Gastrocnemius medialis (tissue), 4 donors: ENCODE results near the gene MAB21L1. TPM values are rescaled to one million over a fixed set of nuclear protein-coding genes. Genes with fewer than 3 reads are reported as not detected.

Source experiments
- ATAC-seq, 2 donors: fragments of 150-250 bp; one replicate each; pipeline ENCODE4 v1.9.1; 2016
- DNase-seq, 2 donors: peaks; one replicate each; pipeline ENCODE4 v3.0.0-alpha.2; 2019
- H3K27ac ChIP-seq, 4 donors: fragments of 200-600 bp; sonication (generic); 1 replicate in 1 of 4; 2 replicates in 3 of 4; pipeline ENCODE4 v1.5.1; 2016 to 2018; ENCODE audit warnings: mild to moderate bottlenecking in 2 of 4, moderate library complexity in 1 of 4
- H3K27me3 ChIP-seq, 3 donors: fragments of 200-600 bp; sonication (generic) in 2 of 3; 1 replicate in 1 of 3; 2 replicates in 2 of 3; pipeline versions ENCODE4 v1.5.1 to v1.6.0; 2016 to 2019; ENCODE audit warnings: mild to moderate bottlenecking in 1 of 3, moderate library complexity in 1 of 3
- H3K36me3 ChIP-seq, 2 donors: fragments of 200-600 bp; sonication (generic) in 1 of 2; one replicate each; pipeline ENCODE4 v1.5.1; 2017 to 2018
- H3K4me1 ChIP-seq, 2 donors: fragments of 200-600 bp; sonication (generic) in 1 of 2; one replicate each; pipeline ENCODE4 v1.5.1; 2016 to 2017; ENCODE audit warnings: mild to moderate bottlenecking in 2 of 2
- H3K4me3 ChIP-seq, 4 donors: fragments of 200-600 bp; sonication (generic) in 3 of 4; 1 replicate in 1 of 4; 2 replicates in 3 of 4; pipeline ENCODE4 v1.5.1; 2016 to 2019; ENCODE audit warnings: mild to moderate bottlenecking in 2 of 4
- H3K9me3 ChIP-seq, 3 donors: fragments of 200-600 bp; sonication (generic) in 2 of 3; 1 replicate in 1 of 3; 2 replicates in 2 of 3; pipeline ENCODE4 v1.5.1; 2016 to 2019
- CTCF ChIP-seq, 5 experiments: fragments of 450-650 bp in 3 of 5; fragments of 200-600 bp in 2 of 5; sonication (generic) in 2 of 5; IDR thresholded peaks in 4 of 5; conservative IDR thresholded peaks in 1 of 5; 1 replicate in 4 of 5; 2 replicates in 1 of 5; pipeline ENCODE4 v1.5.1; 2016 to 2019; ENCODE audit warnings: antibody characterized with exemption in 5 of 5, mild to moderate bottlenecking in 3 of 5, moderate library complexity in 3 of 5
- POLR2A ChIP-seq, 2 donors: fragments of 450-650 bp; IDR thresholded peaks; one replicate each; pipeline ENCODE4 v1.6.1; 2017; ENCODE audit warnings: antibody characterized with exemption in 2 of 2, mild to moderate bottlenecking in 2 of 2, moderate library complexity in 2 of 2
- in situ Hi-C, 4 donors: fragments of 200-750 bp; cut with MboI; loops; one replicate each; pipeline versions ENCODE4 v1.15.0 to v1.8.0; 2017; ENCODE audit warnings: low sequenced_read_pairs in 4 of 4
- intact Hi-C: fragments of 100-400 bp; cut with DNase I; formaldehyde crosslinking; loops from one replicate; pipeline ENCODE4 v1.15.1; 2023; ENCODE audit warnings: low total_unique reads
- total RNA-seq, 4 donors: library from RNA; depleted of rRNA; stranded (reverse); fragments of >200 nt; gene quantifications; one replicate each; pipeline versions ENCODE4 v1.1.0 to v1.2.3, GENCODE V29; 2016

MAB21L1 gene
- total RNA-seq, 4 donors from 2014 or later = 3.2 to 4.2 (median 3.5) TPM

- ATAC-seq = peak; percentile 4 to 7
- Histone ChIP-seq H3K27ac (peak overlapping the region; percentile 86 to 95 (median 88)), H3K4me3 (peak overlapping the region; percentile 67 to 87 (median 76)), H3K36me3 (no peaks in the 10 kb centered on the region), H3K4me1 (peaks cover 12 to 13% of the 10 kb centered on the region in 2 donors), H3K9me3 (no peaks in the 10 kb centered on the region), H3K27me3 (no peaks in the 10 kb centered on the region)
- in situ Hi-C loops = loop anchor here in 3 of 4 donors (10.0 kb wide), 1 partner anchor 483 kb away; no protein-coding TSS in a partner anchor
- TF ChIP-seq POLR2A (IDR thresholded peaks at IDR 0.05) = no peak
- TF ChIP-seq CTCF (IDR thresholded peaks at IDR 0.05 in 4 of 5, conservative IDR thresholded peaks at IDR 0.05 in 1 of 5) = no peak
- no peak for DNase-seq
- intact Hi-C loops = no loop called here
These were observed 4.7 kb downstream of the MAB21L1 start for GRCh38 chr13:35471706-35472322.

- peak; percentile 30 to 49 for TF ChIP-seq POLR2A (IDR thresholded peaks at IDR 0.05)
- no peak for TF ChIP-seq CTCF (IDR thresholded peaks at IDR 0.05 in 4 of 5, conservative IDR thresholded peaks at IDR 0.05 in 1 of 5)
- in situ Hi-C loops = loop anchor here in 3 of 4 donors (10.0 kb wide), 1 partner anchor 484 kb away; no protein-coding TSS in a partner anchor
- peak; percentile 59 to 64 for ATAC-seq
These were observed 5.5 kb downstream of the MAB21L1 start for GRCh38 chr13:35470671-35471661.

GRCh38 chr13:35469806-35470525 lies 6.5 kb downstream of the MAB21L1 start:
- in situ Hi-C loops = loop anchor here in 3 of 4 donors (10.0 kb wide), 1 partner anchor 485 kb away; no protein-coding TSS in a partner anchor
- Histone ChIP-seq H3K27ac (peak overlapping the region; percentile 86 to 95 (median 88)), H3K27me3 (no peaks in the 10 kb centered on the region), H3K9me3 (no peaks in the 10 kb centered on the region), H3K36me3 (no peaks in the 10 kb centered on the region), H3K4me3 (peak overlapping the region; percentile 67 to 87 (median 76)), H3K4me1 (peaks cover 11 to 13% of the 10 kb centered on the region in 2 donors)
- no peak for DNase-seq
- no peak for TF ChIP-seq POLR2A (IDR thresholded peaks at IDR 0.05)
- TF ChIP-seq CTCF (IDR thresholded peaks at IDR 0.05 in 4 of 5, conservative IDR thresholded peaks at IDR 0.05 in 1 of 5) = no peak
- intact Hi-C loops = no loop called here
- ATAC-seq = no peak

More at GRCh38 chr13:35470671-35471661, 5.5 kb downstream of the MAB21L1 start:
- intact Hi-C loops = no loop called here
- Histone ChIP-seq H3K27ac (peak overlapping the region; percentile 86 to 95 (median 88)), H3K27me3 (no peaks in the 10 kb centered on the region), H3K4me1 (peaks cover 11 to 13% of the 10 kb centered on the region in 2 donors), H3K9me3 (no peaks in the 10 kb centered on the region), H3K36me3 (no peaks in the 10 kb centered on the region), H3K4me3 (peak overlapping the region; percentile 67 to 87 (median 76))
- peak; percentile 23 to 62 for DNase-seq

GRCh38 chr13:35468195-35468594 lies 8.3 kb downstream of the MAB21L1 start:
- Histone ChIP-seq H3K36me3 (no peaks in the 10 kb centered on the region), H3K27me3 (no peaks in the 10 kb centered on the region), H3K4me3 (no peak overlapping the region), H3K4me1 (peaks cover 10 to 13% of the 10 kb centered on the region in 2 donors), H3K9me3 (no peaks in the 10 kb centered on the region), H3K27ac (no peak overlapping the region)
- ATAC-seq (no peak), DNase-seq (no peak)
- intact Hi-C loops = no loop called here
- in situ Hi-C loops = no loop called here
- TF ChIP-seq CTCF (IDR thresholded peaks at IDR 0.05 in 4 of 5, conservative IDR thresholded peaks at IDR 0.05 in 1 of 5) (no peak), POLR2A (IDR thresholded peaks at IDR 0.05) (no peak)
